Right hindlimb (tissue), 1 donor: Measurements from ENCODE around the gene FRG1.
"Not testable (repeated sequence)": the region's sequence is repeated elsewhere in the genome, so short reads cannot be mapped to it uniquely, and the experiment has no call there.

Experiments used
- DNase-seq: peaks from one replicate; pipeline ENCODE4 v3.0.0-alpha.2; 2018

FRG1 gene

GRCh38 chr4:189985651-189986243 is 45.1 kb downstream of the FRG1 start:
- not testable (repeated sequence) for DNase-seq

- DNase-seq = no peak
Observed at GRCh38 chr4:189988877-189989431, 48.3 kb downstream of the FRG1 start.

GRCh38 chr4:189989941-189990340 is 49.3 kb downstream of the FRG1 start:
- not testable (repeated sequence) for DNase-seq
